HG03558 (cell line): ENCODE measurements around the gene TSPAN14.

Experiments
- ATAC-seq: cut with Tn5 transposase; IDR thresholded peaks from one replicate; pipeline ENCODE4 v1.9.1; 2021; ENCODE audit warnings: moderate number of reproducible peaks; ENCODE audit not compliant: unreplicated experiment; ENCODE audit errors: extremely low read depth

Gene TSPAN14

GRCh38 chr10:80500572-80501380, 46.7 kb downstream of the TSPAN14 start:
- no peak for ATAC-seq

GRCh38 chr10:80501381-80501912, 47.3 kb downstream of the TSPAN14 start:
- no peak for ATAC-seq

GRCh38 chr10:80501913-80502521, 47.9 kb downstream of the TSPAN14 start:
- no peak for ATAC-seq

GRCh38 chr10:80502621-80503583, 48.8 kb downstream of the TSPAN14 start:
- ATAC-seq = no peak

- ATAC-seq = no peak
Measured at GRCh38 chr10:80503584-80504157, 49.6 kb downstream of the TSPAN14 start.

- no peak for ATAC-seq
Measured at GRCh38 chr10:80504158-80504811, 50.2 kb downstream of the TSPAN14 start.

- no peak for ATAC-seq
Measured at GRCh38 chr10:80504897-80505465, 50.9 kb downstream of the TSPAN14 start.

GRCh38 chr10:80506189-80506575, 52.1 kb downstream of the TSPAN14 start:
- ATAC-seq = no peak

- no peak for ATAC-seq
Measured at GRCh38 chr10:80506836-80507487, 52.9 kb downstream of the TSPAN14 start.

GRCh38 chr10:80509108-80509402, 54.9 kb downstream of the TSPAN14 start:
- ATAC-seq = no peak

GRCh38 chr10:80509403-80510161, 55.5 kb downstream of the TSPAN14 start:
- no peak for ATAC-seq

- no peak for ATAC-seq
Measured at GRCh38 chr10:80512031-80512526, 58.0 kb downstream of the TSPAN14 start.

- ATAC-seq = no peak
Measured at GRCh38 chr10:80513106-80513505, 59.0 kb downstream of the TSPAN14 start.

GRCh38 chr10:80515511-80515910, 61.4 kb downstream of the TSPAN14 start:
- no peak for ATAC-seq

GRCh38 chr10:80515941-80516340, 61.8 kb downstream of the TSPAN14 start:
- ATAC-seq = no peak

GRCh38 chr10:80516506-80517075, 62.5 kb downstream of the TSPAN14 start:
- no peak for ATAC-seq

- ATAC-seq = no peak
Measured at GRCh38 chr10:80517416-80518142, 63.5 kb downstream of the TSPAN14 start.
